ENCODE measurements around the gene PRR7.

- TF ChIP-seq CTCF (tag by site-specific recombination; IDR thresholded peaks at IDR 0.05) (no peak), GLIS1 (tag by site-specific recombination; IDR thresholded peaks at IDR 0.05) (no peak), ZNF677 (tag by site-specific recombination; IDR thresholded peaks at IDR 0.05) (no peak), ZIC2 (tag by site-specific recombination; IDR thresholded peaks at IDR 0.05) (no peak), KLF16 (tag by site-specific recombination; IDR thresholded peaks at IDR 0.05) (no peak), ATF2 (tag by site-specific recombination; IDR thresholded peaks at IDR 0.05; ENCODE audit: low read depth) (no peak)
Measured at GRCh38 chr5:177397875-177398390, 48.7 kb upstream of the PRR7 start.
